ENCODE data around the gene WFIKKN1. TPM values are rescaled to one million over a fixed set of nuclear protein-coding genes. Genes with fewer than 3 reads are reported as not detected.

WFIKKN1 gene
- total and polyA plus RNA-seq, 2 donors from 2014 or later = 0.69 to 1.8 TPM

DNA sequence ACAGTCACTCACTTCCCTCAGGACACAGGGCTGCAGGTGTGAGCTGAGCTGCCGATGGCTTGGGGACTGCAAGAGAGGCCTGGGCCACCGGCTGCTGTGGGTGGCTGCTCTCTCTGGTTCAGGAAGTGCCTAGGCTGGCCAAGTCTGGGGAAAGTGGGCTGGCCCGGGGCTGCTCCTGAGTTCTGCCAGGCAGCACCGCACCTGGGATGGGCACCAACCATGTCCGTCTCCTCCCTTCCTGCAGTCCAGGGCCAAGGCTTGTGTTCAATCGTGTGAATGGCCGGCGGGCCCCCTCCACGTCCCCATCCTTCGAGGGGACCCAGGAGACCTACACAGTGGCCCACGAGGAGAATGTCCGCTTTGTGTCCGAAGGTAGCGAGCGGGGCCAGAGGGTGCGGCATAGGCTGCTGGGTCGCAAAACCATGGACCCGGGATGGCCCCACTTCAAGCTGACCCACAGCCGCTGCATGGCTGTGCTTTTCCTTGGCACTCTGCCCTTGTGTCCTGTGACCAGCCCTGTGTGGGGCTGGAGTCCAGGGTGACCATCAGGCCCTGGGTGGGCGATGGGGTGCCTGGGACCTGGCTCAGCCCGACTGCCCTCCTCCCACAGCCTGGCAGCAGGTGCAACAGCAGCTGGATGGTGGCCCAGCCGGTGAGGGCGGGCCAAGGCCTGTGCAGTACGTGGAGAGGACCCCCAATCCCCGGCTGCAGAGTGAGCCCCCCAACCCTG is 16.6 kb downstream of the WFIKKN1 start:
- FAIRE-seq (no peak), DNase-seq (no peak)
- H3K4me1 ChIP-seq (ENCODE audit: control insufficient read depth in 2 of 3, insufficient read depth in 2 of 3, low read depth in 1 of 3, low read length in 3 of 3) = peaks cover 0 to 40% (median 12%) of the 10 kb centered on the region in 3 donors
- no peaks in the 10 kb centered on the region for H3K36me3 ChIP-seq (ENCODE audit: control insufficient read depth in 2 of 3, insufficient read depth in 3 of 3, low read length in 3 of 3)
- TF ChIP-seq, protein P1, sequence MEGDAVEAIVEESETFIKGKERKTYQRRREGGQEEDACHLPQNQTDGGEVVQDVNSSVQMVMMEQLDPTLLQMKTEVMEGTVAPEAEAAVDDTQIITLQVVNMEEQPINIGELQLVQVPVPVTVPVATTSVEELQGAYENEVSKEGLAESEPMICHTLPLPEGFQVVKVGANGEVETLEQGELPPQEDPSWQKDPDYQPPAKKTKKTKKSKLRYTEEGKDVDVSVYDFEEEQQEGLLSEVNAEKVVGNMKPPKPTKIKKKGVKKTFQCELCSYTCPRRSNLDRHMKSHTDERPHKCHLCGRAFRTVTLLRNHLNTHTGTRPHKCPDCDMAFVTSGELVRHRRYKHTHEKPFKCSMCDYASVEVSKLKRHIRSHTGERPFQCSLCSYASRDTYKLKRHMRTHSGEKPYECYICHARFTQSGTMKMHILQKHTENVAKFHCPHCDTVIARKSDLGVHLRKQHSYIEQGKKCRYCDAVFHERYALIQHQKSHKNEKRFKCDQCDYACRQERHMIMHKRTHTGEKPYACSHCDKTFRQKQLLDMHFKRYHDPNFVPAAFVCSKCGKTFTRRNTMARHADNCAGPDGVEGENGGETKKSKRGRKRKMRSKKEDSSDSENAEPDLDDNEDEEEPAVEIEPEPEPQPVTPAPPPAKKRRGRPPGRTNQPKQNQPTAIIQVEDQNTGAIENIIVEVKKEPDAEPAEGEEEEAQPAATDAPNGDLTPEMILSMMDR (IDR thresholded peaks at IDR 0.05; ENCODE audit: borderline replicate concordance, extremely low read depth, insufficient read depth) = no peak
- H3K9me3 ChIP-seq (ENCODE audit: control insufficient read depth in 2 of 3, insufficient read depth in 1 of 3, low read length in 3 of 3) = no peaks in the 10 kb centered on the region
- H3K9ac ChIP-seq (ENCODE audit: low read length in 3 of 3) = peak overlapping the region in 1 of 3 donors; percentile 58
- H3K27ac ChIP-seq (ENCODE audit: low read depth in 2 of 2, low read length in 2 of 2) = peak overlapping the region; percentile 65 to 78
- peak overlapping the region in 1 of 3 donors; percentile 35 for H3K4me3 ChIP-seq (ENCODE audit: low read length in 3 of 3)
- no peaks in the 10 kb centered on the region for H3K27me3 ChIP-seq (ENCODE audit: control insufficient read depth, insufficient read depth, low read length)
- intact Hi-C loops (cut with DNase I) = no loop called here

DNA sequence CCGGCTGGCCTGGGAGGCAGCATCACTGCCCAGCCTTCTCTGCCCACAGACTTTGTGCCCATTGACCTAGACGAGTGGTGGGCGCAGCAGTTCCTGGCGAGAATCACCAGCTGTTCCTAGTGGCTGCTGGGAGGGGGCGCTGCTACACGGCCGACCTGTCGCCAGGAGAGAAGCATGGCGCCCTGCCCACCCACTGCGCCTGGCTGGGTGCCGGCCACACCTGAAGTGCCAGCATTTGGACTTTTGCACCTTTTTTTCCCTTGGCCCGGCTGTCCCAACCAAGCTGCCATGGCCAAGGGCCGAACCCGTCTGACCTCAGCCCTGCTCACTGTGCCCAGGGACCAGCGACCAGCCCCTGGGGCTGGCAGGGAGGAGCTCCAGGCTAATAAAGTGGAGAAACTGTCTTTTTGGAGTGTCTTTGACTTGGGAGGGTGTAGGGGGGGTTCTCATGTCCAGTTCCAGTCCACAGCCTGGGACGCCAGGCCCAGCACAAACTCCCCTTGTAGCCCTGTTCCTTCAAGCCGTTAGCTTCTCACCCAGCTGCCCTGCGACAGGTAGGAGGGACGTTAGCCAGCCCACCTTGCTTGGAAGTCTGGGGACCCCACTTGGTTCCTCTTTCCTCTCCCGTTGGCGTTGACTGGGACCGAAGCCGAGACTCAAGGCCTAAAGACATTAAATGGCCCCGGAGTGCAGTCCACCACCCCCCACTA is 17.4 kb downstream of the WFIKKN1 start:
- no peak for DNase-seq
- no peaks in the 10 kb centered on the region for H3K36me3 ChIP-seq (ENCODE audit: control insufficient read depth in 2 of 3, insufficient read depth in 3 of 3, low read length in 3 of 3)
- TF ChIP-seq, protein P1 (IDR thresholded peaks at IDR 0.05; ENCODE audit: borderline replicate concordance, extremely low read depth, insufficient read depth) = no peak

DNA sequence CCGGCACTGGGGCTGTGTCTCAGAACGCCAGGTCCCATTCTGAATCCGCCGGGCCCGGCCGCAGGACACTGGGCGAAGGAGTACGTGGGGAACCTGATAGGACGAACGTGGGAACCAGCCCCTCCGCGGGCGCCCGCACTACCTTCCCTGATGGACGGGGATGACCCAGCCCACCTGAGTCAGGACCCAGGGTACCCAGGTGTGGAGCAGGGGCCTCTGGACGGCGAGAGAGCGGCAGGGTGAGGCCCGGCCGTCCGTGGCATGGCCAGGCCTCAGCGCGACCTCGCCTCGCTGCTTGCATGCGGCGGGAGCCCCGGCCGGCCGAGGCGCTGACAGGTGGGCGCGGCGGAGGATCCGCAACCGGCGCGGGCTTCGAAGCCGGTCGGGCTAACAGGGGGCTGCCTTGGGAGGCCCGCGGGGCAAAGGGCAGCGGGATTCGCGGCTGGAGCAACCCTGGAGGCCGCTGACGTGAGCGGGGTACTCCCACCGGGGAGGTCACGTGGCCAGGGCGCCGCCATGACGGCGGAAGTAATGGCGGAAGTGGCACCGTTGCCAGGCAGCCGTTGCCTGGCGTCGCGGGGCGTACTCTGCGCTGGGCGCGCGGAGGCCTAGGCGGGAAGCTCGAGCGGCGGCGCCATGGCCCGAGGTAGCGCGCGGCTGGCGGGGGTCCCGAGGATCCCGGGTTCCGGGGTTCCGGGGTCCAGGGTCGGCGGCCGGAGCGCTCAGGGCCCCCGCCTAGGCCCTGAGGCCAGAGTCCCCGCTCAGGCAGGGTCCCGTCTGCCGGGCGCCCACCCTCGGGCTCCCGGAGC is 18.2 kb downstream of the WFIKKN1 start, which contains the start of gene WDR90:
Gene WDR90 (plus strand): TSS at position 585 of the 809 bp plus-strand sequence. CDS start 52 bp downstream, at position 637.
- Histone ChIP-seq H3K4me3 (ENCODE audit: low read length in 3 of 3) (peak within 1 kb of the TSS; percentile 42 to 56 (median 55)), H3K4me1 (ENCODE audit: control insufficient read depth in 2 of 3, insufficient read depth in 2 of 3, low read depth in 1 of 3, low read length in 3 of 3) (peaks cover 0 to 37% (median 12%) of the 10 kb centered on the region in 3 donors), H3K27me3 (ENCODE audit: control insufficient read depth, insufficient read depth, low read length) (no peaks in the 10 kb centered on the region), H3K36me3 (ENCODE audit: control insufficient read depth in 2 of 3, insufficient read depth in 3 of 3, low read length in 3 of 3) (no peaks in the 10 kb centered on the region), H3K9ac (ENCODE audit: low read length in 3 of 3) (peak within 1 kb of the TSS in 2 of 3 donors; percentile 52 to 54), H3K9me3 (ENCODE audit: control insufficient read depth in 2 of 3, insufficient read depth in 1 of 3, low read length in 3 of 3) (no peaks in the 10 kb centered on the region), H3K27ac (ENCODE audit: low read depth in 2 of 2, low read length in 2 of 2) (peak within 1 kb of the TSS; percentile 68 to 78)
- DNase-seq = peak; percentile 92 to 98 (median 95)
- intact Hi-C loops (cut with DNase I) = no loop called here
- no peak for FAIRE-seq
- TF ChIP-seq, protein P1 (IDR thresholded peaks at IDR 0.05; ENCODE audit: borderline replicate concordance, extremely low read depth, insufficient read depth) = peak; percentile 1

More for the DNA sequence above, 17.4 kb downstream of the WFIKKN1 start:
- peak overlapping the region; percentile 42 to 56 (median 55) for H3K4me3 ChIP-seq (ENCODE audit: low read length in 3 of 3)
- no peaks in the 10 kb centered on the region for H3K9me3 ChIP-seq (ENCODE audit: control insufficient read depth in 2 of 3, insufficient read depth in 1 of 3, low read length in 3 of 3)
- intact Hi-C loops (cut with DNase I) = no loop called here
- peak overlapping the region in 2 of 3 donors; percentile 52 to 54 for H3K9ac ChIP-seq (ENCODE audit: low read length in 3 of 3)
- FAIRE-seq = no peak
- H3K4me1 ChIP-seq (ENCODE audit: control insufficient read depth in 2 of 3, insufficient read depth in 2 of 3, low read depth in 1 of 3, low read length in 3 of 3) = peaks cover 0 to 37% (median 12%) of the 10 kb centered on the region in 3 donors
- no peaks in the 10 kb centered on the region for H3K27me3 ChIP-seq (ENCODE audit: control insufficient read depth, insufficient read depth, low read length)
- H3K27ac ChIP-seq (ENCODE audit: low read depth in 2 of 2, low read length in 2 of 2) = peak overlapping the region; percentile 68 to 78

Measured in kidney (tissue), 14 donors.